GM12872 (cell line): ENCODE results near the gene RPS6KB2.

ENCODE experiments used
- TF ChIP-seq, protein P1 (sequence below): IDR thresholded peaks from 3 replicates; pipeline ENCODE4 v1.5.1; 2011; ENCODE audit warnings: low read depth, mild to moderate bottlenecking, low read length, moderate library complexity; ENCODE audit not compliant: insufficient read depth

Gene RPS6KB2

DNA sequence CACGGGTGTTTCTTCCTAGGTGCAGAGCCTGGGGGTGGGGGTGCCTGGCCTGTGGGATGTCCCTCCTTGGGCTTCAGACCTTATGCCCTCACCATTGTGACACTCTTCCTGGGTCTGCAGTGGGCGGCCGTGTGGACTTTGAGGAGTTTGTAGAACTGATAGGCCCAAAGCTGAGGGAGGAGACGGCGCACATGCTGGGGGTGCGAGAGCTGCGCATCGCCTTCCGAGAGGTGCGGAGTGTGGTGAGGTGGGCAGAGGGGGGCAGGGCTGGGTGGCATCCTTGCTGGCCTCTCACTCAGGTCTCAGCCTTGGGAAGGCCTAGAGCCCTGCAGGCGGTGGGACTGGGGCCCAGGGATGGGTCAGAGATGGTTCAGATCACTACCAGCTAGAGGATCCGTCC is 29.2 kb downstream of the RPS6KB2 start:
- TF ChIP-seq, protein P1, sequence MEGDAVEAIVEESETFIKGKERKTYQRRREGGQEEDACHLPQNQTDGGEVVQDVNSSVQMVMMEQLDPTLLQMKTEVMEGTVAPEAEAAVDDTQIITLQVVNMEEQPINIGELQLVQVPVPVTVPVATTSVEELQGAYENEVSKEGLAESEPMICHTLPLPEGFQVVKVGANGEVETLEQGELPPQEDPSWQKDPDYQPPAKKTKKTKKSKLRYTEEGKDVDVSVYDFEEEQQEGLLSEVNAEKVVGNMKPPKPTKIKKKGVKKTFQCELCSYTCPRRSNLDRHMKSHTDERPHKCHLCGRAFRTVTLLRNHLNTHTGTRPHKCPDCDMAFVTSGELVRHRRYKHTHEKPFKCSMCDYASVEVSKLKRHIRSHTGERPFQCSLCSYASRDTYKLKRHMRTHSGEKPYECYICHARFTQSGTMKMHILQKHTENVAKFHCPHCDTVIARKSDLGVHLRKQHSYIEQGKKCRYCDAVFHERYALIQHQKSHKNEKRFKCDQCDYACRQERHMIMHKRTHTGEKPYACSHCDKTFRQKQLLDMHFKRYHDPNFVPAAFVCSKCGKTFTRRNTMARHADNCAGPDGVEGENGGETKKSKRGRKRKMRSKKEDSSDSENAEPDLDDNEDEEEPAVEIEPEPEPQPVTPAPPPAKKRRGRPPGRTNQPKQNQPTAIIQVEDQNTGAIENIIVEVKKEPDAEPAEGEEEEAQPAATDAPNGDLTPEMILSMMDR, result no peak

DNA sequence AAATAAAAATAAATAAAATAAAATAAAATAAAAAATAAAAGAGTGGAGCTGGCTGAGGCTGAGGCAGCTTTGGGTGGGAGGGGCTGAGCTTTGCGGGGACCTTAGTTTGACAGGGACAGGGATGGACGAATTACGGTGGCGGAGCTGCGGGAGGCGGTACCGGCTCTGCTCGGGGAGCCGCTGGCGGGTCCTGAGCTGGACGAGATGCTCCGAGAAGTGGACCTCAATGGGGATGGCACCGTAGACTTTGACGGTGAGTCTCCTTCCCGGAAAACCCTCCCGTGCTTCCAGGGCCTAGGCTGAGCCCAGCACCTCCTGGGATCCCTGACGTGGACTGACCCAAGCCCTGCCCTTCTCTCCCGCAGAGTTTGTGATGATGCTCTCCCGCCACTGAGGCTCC is 30.0 kb downstream of the RPS6KB2 start:
- TF ChIP-seq, protein P1, result no peak

DNA sequence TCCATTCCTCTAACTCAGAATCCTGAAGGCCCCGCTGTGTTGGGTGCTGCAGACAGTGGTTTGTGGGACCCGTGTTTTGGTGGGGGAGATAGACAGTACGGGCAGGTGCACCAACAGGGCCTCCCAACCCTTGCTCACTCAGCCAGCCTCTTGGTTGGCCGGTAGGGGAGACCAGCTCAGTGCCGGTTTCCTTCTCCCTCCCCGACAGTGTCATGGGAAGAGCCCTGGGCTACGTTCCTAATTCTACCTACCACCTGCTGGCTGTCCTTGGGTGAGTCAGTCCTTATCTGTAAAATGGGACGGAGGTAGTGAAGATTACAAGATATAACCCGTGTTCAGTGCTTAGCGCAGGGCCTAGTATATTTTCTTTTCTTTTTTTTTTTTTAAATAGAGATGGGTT is 34.9 kb downstream of the RPS6KB2 start:
- TF ChIP-seq, protein P1, result no peak

DNA sequence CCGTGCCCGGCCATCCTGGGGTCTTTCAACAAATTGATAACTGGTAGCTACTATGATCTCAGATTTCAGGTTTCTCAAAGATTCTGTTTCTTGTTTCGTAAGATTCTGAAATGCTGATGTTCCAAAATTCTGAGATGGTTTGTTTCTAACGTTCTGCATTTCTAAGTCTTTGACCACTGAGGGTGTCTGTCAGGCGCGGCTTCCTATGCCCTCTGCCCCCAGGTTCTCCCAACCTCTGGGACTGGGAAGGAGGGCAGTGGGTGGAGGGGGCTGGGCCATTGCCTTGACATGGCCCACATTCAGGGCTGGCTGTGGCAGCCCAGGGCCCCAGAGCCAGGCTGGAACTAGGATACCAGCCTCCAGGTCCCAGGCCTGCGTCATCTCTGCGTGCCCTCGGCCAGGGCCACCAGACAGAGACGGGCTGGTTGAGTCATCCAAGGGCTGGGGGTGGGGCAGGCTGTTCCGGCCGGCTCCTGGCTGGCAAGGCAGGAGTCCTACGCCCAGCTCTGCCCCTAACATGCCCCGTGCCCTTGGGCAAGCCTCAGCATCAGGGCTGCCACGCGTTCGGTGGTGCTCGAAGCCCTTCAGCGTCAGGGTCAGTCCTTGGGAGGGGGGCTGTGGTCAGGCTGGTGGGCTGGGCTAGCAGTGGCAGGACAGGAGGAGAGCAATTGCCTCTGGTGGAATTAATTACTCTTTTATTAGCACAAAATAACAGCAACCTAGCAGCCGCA is 35.6 kb downstream of the RPS6KB2 start:
- TF ChIP-seq, protein P1, result no peak

DNA sequence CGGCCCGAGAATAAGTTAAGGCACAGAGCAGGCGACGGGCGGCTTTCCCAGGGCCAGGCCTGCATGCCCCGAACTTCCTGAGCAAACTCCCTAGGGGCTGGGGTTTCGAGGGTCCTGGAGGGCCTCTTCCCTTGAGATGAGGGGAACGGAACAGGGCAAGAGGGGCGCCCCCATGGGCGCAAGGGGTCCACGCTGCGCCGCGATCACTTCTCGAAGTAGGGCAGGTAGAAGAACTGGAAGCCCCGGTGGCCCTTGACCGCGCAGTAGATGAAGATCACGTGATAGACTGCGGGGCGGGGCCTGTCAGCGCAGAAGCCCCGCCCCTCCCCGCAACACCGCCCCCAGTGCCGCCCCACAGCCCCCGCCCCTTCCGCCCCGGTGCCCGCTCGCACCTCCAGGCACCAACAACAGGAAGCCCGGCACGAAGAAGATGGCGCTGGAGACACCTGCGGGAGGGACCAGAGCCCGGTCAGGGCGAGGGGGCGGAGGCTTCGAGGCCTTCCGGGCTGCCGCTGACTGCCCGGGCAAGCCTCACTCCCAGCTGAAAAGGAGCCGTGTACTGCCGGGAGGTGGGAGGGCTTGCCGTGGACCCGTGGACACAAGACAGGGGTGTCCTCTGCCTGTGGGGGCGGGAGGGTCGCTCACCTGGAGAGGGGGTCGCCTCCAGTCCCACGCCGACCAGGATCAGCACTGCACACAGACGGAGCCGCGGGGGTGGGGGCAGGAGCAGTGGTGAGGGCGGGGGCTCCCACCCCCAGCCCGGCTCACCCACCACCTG is 36.3 kb downstream of the RPS6KB2 start:
- TF ChIP-seq, protein P1, result no peak

DNA sequence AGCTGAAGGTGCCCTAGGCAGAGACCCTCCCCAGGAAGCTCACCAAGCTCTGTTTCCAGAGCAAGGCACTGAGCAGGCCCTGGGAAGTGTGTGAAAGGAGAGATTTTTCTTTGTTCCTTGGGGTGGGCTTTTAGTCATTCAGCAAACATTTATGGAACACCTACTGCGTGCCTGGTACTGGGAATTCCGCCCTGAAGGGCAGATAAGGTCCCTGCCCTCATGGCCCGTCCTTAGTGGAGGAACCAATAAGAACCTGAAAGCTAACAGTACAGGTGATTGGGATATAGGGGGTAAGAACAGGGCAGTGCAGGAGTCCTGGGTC is 36.9 kb downstream of the RPS6KB2 start:
- TF ChIP-seq, protein P1, result no peak

DNA sequence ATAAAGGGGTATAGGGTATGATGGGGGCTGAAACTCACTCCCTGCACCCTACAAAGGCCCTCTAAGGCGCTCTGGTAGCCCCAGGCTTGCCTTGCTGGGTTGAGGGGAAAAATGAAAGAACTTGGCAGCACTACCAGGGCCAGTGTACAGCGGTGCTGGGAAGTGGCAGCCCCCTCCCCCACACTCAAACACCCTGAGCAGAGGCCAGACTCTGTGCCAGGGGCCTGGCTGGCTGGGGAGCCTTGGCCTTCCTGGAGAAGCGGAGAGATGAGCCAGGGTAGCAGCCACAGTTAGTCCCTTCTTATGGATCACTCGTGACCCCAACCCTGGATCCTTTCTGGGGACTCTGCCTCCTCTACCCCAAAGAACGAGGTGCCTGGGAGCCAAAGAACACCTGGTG is 38.1 kb downstream of the RPS6KB2 start:
- TF ChIP-seq, protein P1, result no peak
